GM19455 (cell line): ENCODE data around the gene CMTM5.

Experiments
- ATAC-seq: cut with Tn5 transposase; IDR thresholded peaks from one replicate; pipeline ENCODE4 v1.9.1; 2021; ENCODE audit not compliant: unreplicated experiment

The CMTM5 gene

GRCh38 chr14:23358042-23358441, 18.8 kb upstream of the CMTM5 start:
- no peak for ATAC-seq

GRCh38 chr14:23358553-23359166, 18.2 kb upstream of the CMTM5 start:
- ATAC-seq, result no peak

GRCh38 chr14:23359167-23359626, 17.6 kb upstream of the CMTM5 start:
- no peak for ATAC-seq

- no peak for ATAC-seq
Measured at GRCh38 chr14:23359722-23360447, 17.0 kb upstream of the CMTM5 start.

- no peak for ATAC-seq
Measured at GRCh38 chr14:23360496-23360895, 16.4 kb upstream of the CMTM5 start.

GRCh38 chr14:23361320-23361719, 15.5 kb upstream of the CMTM5 start:
- ATAC-seq, result no peak

GRCh38 chr14:23361763-23362162, 15.1 kb upstream of the CMTM5 start:
- no peak for ATAC-seq

GRCh38 chr14:23362200-23362599, 14.6 kb upstream of the CMTM5 start:
- ATAC-seq, result no peak

GRCh38 chr14:23364164-23365035, 12.4 kb upstream of the CMTM5 start:
- no peak for ATAC-seq

- ATAC-seq, result no peak
Measured at GRCh38 chr14:23365036-23365731, 11.7 kb upstream of the CMTM5 start, which contains the start of gene EFS. Gene EFS (minus strand): TSS chr14:23365172. CDS start chr14:23365025, 147 bp downstream.

GRCh38 chr14:23365732-23366425, 11.0 kb upstream of the CMTM5 start:
- no peak for ATAC-seq

- ATAC-seq, result no peak
Measured at GRCh38 chr14:23366426-23366921, 10.4 kb upstream of the CMTM5 start.

GRCh38 chr14:23370221-23370620, 6.6 kb upstream of the CMTM5 start:
- no peak for ATAC-seq

GRCh38 chr14:23371865-23372264, 5.0 kb upstream of the CMTM5 start:
- ATAC-seq, result no peak

- no peak for ATAC-seq
Measured at GRCh38 chr14:23372509-23372908, 4.3 kb upstream of the CMTM5 start, which contains the start of gene IL25. Gene IL25 (plus strand): TSS chr14:23372809.

GRCh38 chr14:23373041-23373440, 3.8 kb upstream of the CMTM5 start:
- ATAC-seq, result no peak

GRCh38 chr14:23375527-23376251, 1.2 kb upstream of the CMTM5 start:
- no peak for ATAC-seq

- ATAC-seq, result no peak
Measured at GRCh38 chr14:23377198-23377550, 328 bp downstream of the CMTM5 start.
